Prostate gland (tissue), 2 donors: ENCODE data around the gene GALNTL6. TPM values are rescaled to one million over a fixed set of nuclear protein-coding genes. Genes with fewer than 3 reads are reported as not detected.

ENCODE experiments used
- DNase-seq: peaks from one replicate; pipeline ENCODE4 v3.0.0-alpha.2; 2019; ENCODE audit warnings: low spot score
- H3K27ac ChIP-seq, 2 donors: fragments of 200-600 bp; sonication (generic); 2 replicates each; pipeline ENCODE4 v1.5.1; 2017 to 2019
- H3K27me3 ChIP-seq: fragments of 200-600 bp; sonication (generic); replicated peaks from 2 replicates; pipeline ENCODE4 v1.5.1; 2019; ENCODE audit not compliant: insufficient read depth
- H3K36me3 ChIP-seq, 2 donors: fragments of 200-600 bp; sonication (generic); 1 replicate in 1 of 2; 2 replicates in 1 of 2; pipeline versions ENCODE4 v1.5.1 to v1.8.1; 2017 to 2019
- H3K4me1 ChIP-seq: fragments of 200-600 bp; sonication (generic); replicated peaks from 2 replicates; pipeline ENCODE4 v1.5.1; 2019
- H3K4me3 ChIP-seq, 2 donors: fragments of 200-600 bp; sonication (generic); 2 replicates each; pipeline ENCODE4 v1.5.1; 2017 to 2019
- H3K9me3 ChIP-seq: fragments of 200-600 bp; sonication (generic); 2 replicates; pipeline ENCODE4 v1.5.1; 2017
- CTCF ChIP-seq, 4 experiments: fragments of 200-600 bp in 2 of 4; fragments of 450-650 bp in 2 of 4; sonication (generic) in 2 of 4; IDR thresholded peaks; 1 replicate in 3 of 4; 2 replicates in 1 of 4; pipeline ENCODE4 v1.5.1; 2016 to 2019; ENCODE audit warnings: antibody characterized with exemption in 4 of 4, mild to moderate bottlenecking in 2 of 4, moderate library complexity in 2 of 4
- POLR2A ChIP-seq: fragments of 450-650 bp; IDR thresholded peaks from one replicate; pipeline ENCODE4 v1.6.1; 2016; ENCODE audit warnings: antibody characterized with exemption, mild to moderate bottlenecking
- POLR2AphosphoS5 ChIP-seq: sonication (generic); formaldehyde crosslinking; IDR thresholded peaks from one replicate; pipeline ENCODE4 v1.6.1; 2017; ENCODE audit warnings: antibody characterized with exemption
- WGBS: methylation state at CpG from one replicate; pipeline ENCODE4 v1.1.5; 2018; 5-methylcytosine and 5-hydroxymethylcytosine counted together
- intact Hi-C: fragments of 100-400 bp; cut with DNase I; formaldehyde crosslinking; loops from one replicate; pipeline ENCODE4 v1.14.2; 2022
- total RNA-seq, 2 donors: library from RNA; depleted of rRNA; stranded (reverse); fragments of >200 nt; gene quantifications; one replicate each; pipeline ENCODE4 v1.1.0, GENCODE V29; 2016

Gene GALNTL6
- total RNA-seq, 2 donors from 2014 or later = 0.23 to 0.85 TPM

DNA sequence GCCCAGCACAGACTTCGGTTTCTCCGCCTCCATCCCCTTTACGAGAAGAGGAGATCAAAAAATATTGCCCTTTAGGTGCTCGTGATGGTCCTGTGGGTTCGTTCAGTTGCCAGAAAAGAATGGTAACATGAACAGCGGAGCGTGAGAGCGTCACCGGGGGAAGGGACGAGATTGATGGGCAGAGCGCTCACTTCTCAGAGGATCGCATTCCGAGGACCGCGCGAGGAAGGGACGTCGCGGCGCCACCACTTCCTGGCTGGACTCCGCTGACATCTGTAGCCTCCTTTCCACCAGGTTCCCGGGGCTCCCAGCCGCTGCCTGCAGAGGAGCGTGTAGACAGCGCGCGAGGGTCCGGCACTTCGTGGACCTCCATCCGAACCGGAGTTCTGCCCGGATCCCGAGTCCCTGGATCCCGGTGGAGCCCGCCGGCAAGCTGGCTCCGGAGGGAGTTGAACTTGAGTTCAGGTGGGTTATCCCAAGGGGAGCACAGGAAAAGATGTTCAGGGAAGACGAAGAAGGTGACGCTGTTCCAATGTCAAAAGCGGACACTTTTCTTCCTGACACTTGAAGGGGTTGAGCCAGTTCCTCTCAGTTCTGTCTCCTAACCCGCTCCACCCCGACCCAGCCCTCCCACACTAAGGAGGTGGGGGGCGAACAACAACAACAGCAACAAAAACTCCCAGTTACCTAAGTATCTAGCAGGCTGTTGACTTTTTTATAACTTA is 484 bp downstream of the GALNTL6 start:
- no peaks in the 10 kb centered on the region for H3K9me3 ChIP-seq
- no peaks in the 10 kb centered on the region for H3K36me3 ChIP-seq
- peaks cover 15% of the 10 kb centered on the region for H3K27me3 ChIP-seq
- intact Hi-C loops = no loop called here
- WGBS = 3% methylated on average over 43 of the region's 43 CpGs
- H3K27ac ChIP-seq = no peak overlapping the region
- H3K4me1 ChIP-seq = no peaks in the 10 kb centered on the region
- TF ChIP-seq POLR2AphosphoS5 (no peak), CTCF (IDR thresholded peaks at IDR 0.05) (no peak), POLR2A (no peak)
- H3K4me3 ChIP-seq = peak overlapping the region in 1 of 2 donors; percentile 1
- DNase-seq = no peak

GRCh38 chr4:171814545-171814944 is 1.3 kb downstream of the GALNTL6 start:
- peaks cover 15% of the 10 kb centered on the region for H3K27me3 ChIP-seq
- intact Hi-C loops = no loop called here
- WGBS = 46% methylated on average over 11 of the region's 11 CpGs

DNA sequence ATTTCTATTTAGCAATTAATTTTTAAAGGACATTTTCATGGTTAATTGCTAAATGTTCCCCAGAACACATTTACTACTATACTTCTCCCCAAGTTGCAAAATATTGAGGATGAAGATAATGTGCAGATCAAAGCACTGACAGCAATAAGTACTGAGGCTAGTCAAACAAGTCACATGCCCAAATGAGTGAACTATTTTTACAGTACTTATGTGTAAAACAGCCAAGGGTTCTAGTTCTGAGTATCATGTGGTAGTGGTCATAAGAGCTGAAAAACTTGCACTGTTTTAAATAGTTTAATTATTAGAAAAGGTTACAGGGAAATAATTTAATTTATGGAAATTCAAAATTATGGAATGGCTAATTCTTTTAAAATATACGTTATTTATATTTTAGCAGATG is 3.8 kb downstream of the GALNTL6 start:
- DNase-seq = no peak
- peaks cover 15% of the 10 kb centered on the region for H3K27me3 ChIP-seq
- intact Hi-C loops = no loop called here
- H3K27ac ChIP-seq = no peak overlapping the region
- H3K36me3 ChIP-seq = no peaks in the 10 kb centered on the region
- H3K4me3 ChIP-seq = no peak overlapping the region
- no peaks in the 10 kb centered on the region for H3K9me3 ChIP-seq
- no peaks in the 10 kb centered on the region for H3K4me1 ChIP-seq
- WGBS = 79% methylated on average over 1 of the region's 1 CpG
- TF ChIP-seq POLR2AphosphoS5 (no peak), POLR2A (no peak)

More at GRCh38 chr4:171814545-171814944, 1.3 kb downstream of the GALNTL6 start:
- Histone ChIP-seq H3K4me1 (no peaks in the 10 kb centered on the region), H3K4me3 (no peak overlapping the region), H3K9me3 (no peaks in the 10 kb centered on the region), H3K36me3 (no peaks in the 10 kb centered on the region), H3K27ac (no peak overlapping the region)
- TF ChIP-seq CTCF (IDR thresholded peaks at IDR 0.05) (no peak), POLR2A (no peak), POLR2AphosphoS5 (no peak)
- DNase-seq = no peak

DNA sequence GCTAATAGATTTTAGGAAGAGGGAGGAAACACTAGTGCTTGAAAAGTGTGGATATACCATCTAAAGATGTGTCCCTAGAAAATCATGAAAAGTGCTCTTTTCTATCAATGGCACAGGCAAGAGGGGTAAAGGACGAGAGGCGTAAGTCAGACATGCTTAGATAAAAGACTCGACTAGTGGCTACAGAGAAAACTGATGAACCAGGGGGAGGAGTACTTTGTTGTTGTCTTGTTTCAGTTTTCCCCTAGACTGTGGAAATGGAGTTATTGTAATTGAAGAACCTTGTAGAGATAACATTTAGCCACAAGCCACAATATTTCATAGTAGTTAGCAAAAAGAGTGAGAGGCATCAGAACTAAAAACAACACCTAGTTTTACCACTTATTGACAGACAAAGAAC is 21.4 kb downstream of the GALNTL6 start:
- H3K27me3 ChIP-seq = no peaks in the 10 kb centered on the region
- 49% methylated on average over 3 of the region's 3 CpGs for WGBS
- H3K9me3 ChIP-seq = no peaks in the 10 kb centered on the region
- no peaks in the 10 kb centered on the region for H3K4me1 ChIP-seq
- DNase-seq = no peak
- intact Hi-C loops = no loop called here
- no peak overlapping the region for H3K4me3 ChIP-seq
- no peak for TF ChIP-seq POLR2A
- no peak for TF ChIP-seq CTCF (IDR thresholded peaks at IDR 0.05)
- TF ChIP-seq POLR2AphosphoS5 = no peak
- no peaks in the 10 kb centered on the region for H3K36me3 ChIP-seq
- no peak overlapping the region for H3K27ac ChIP-seq

DNA sequence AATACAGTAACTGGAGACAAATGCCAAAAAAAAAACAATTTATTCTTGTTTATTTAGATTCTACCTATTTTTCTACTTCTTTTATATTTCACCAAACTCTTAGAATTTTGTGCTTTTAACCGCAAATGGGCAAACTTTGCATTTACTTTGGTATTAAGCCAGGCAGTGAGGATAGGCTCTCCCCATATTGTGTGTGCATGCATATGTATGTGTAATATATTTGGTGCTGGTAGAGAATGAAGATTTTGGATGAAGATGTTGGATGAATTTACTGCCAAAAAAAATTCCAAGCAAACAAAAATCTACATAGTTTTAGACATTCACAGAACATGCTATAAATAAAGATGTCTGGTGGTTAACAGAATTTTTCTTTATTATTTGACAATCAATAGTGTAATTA is 30.3 kb downstream of the GALNTL6 start:
- intact Hi-C loops = no loop called here

More for the DNA sequence above, 30.3 kb downstream of the GALNTL6 start:
- no peak overlapping the region for H3K4me3 ChIP-seq
- H3K36me3 ChIP-seq = no peaks in the 10 kb centered on the region
- 80% methylated on average over 1 of the region's 1 CpG for WGBS
- no peaks in the 10 kb centered on the region for H3K4me1 ChIP-seq
- H3K27ac ChIP-seq = no peak overlapping the region
- no peak for DNase-seq
- no peak for TF ChIP-seq POLR2A
- TF ChIP-seq POLR2AphosphoS5 = no peak
- TF ChIP-seq CTCF (IDR thresholded peaks at IDR 0.05) = no peak
- no peaks in the 10 kb centered on the region for H3K9me3 ChIP-seq
- no peaks in the 10 kb centered on the region for H3K27me3 ChIP-seq
